Superior temporal gyrus (tissue), 1 donor: ENCODE measurements around the gene SIPA1L2.
A peak's percentile ranks its signal among the peaks of the same experiment; 100 is the strongest.

Experiments
- DNase-seq: peaks from one replicate; pipeline ENCODE4 v3.0.0-alpha.2; 2016; ENCODE audit errors: extremely low spot score

SIPA1L2 gene, protein sequence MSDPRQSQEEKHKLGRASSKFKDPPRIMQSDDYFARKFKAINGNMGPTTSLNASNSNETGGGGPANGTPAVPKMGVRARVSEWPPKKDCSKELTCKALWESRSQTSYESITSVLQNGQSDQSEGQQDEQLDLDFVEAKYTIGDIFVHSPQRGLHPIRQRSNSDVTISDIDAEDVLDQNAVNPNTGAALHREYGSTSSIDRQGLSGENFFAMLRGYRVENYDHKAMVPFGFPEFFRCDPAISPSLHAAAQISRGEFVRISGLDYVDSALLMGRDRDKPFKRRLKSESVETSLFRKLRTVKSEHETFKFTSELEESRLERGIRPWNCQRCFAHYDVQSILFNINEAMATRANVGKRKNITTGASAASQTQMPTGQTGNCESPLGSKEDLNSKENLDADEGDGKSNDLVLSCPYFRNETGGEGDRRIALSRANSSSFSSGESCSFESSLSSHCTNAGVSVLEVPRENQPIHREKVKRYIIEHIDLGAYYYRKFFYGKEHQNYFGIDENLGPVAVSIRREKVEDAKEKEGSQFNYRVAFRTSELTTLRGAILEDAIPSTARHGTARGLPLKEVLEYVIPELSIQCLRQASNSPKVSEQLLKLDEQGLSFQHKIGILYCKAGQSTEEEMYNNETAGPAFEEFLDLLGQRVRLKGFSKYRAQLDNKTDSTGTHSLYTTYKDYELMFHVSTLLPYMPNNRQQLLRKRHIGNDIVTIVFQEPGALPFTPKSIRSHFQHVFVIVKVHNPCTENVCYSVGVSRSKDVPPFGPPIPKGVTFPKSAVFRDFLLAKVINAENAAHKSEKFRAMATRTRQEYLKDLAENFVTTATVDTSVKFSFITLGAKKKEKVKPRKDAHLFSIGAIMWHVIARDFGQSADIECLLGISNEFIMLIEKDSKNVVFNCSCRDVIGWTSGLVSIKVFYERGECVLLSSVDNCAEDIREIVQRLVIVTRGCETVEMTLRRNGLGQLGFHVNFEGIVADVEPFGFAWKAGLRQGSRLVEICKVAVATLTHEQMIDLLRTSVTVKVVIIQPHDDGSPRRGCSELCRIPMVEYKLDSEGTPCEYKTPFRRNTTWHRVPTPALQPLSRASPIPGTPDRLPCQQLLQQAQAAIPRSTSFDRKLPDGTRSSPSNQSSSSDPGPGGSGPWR (N-terminal part only)

DNA sequence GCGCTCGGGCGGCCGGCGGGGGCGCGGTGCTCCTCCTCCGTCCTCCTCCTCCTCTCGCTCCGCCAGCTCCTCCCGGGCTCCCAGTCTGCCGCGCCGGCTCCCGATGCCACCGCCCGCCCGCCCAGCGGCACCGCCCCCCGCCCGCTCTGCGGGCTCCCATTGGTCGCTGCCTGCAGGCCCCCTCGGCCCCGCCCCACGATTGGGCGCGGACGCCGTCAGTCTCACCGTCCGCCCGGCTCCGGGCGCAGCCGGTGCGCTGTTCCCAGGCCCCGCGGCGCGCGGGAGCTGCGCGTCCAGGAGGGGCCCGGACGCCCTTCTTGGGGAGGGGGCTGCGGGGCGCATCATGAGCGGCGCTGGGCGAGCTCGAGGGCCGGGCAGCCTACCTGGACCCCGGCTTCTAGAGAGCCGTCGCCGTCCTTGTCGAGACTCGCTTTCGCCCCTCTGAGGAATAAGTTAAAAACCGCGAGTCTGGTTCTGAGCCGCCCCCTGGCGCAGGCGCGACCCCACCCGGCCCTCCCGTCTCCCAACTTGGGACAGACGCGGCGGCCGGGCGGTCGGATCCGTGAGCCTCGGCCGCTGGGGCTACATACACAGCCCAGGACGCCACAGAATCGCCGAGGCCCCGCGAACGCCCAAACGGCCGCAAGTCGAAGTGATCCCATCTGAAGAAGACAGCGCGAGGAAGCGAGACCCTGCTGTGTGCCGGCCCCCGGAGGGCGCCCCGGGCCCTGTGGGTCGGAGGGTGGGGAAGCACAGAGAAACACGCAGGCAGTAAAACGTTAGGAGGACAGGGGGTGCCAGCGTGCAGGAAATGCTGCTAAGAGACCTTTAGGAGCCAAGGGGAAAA is at the start of gene SIPA1L2:
TSS of gene SIPA1L2 (minus strand) at position 87 of the 847 bp plus-strand sequence. CDS start 114,794 bp downstream, outside the sequence.
- DNase-seq = peak; percentile 93

DNA sequence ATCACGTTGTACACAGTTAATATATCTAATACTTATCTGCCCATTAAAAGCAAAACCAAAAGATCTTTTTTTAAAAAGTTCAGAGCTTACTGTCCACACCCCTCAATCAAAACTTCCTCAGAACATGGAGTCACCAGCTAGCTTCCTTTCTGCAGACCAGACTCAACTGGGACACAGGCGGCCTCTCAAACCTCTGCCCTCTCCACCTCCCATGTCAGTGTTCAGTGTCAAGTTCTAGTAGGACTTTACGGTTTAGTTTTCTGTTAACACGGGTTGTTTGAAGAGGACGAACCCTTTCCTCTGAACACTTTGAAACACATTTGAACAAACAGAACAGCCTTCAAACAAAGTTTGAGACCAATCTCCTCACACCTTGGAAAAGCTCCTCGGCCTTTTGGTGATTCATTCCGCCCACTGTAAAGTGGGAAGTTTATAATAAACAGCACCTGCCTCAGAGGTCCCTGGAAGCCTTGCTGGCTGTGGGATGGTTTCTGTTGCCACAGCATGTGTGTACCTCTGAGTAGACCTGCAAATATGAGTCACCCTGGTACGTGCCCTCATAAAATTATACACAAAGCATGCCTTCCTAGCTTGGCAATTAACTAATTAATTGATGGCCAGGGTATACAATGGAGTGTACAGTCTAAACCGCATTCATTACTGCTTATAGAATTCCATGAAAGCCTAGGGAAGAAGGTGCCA is 48.4 kb upstream of the SIPA1L2 start:
- DNase-seq = no peak

DNA sequence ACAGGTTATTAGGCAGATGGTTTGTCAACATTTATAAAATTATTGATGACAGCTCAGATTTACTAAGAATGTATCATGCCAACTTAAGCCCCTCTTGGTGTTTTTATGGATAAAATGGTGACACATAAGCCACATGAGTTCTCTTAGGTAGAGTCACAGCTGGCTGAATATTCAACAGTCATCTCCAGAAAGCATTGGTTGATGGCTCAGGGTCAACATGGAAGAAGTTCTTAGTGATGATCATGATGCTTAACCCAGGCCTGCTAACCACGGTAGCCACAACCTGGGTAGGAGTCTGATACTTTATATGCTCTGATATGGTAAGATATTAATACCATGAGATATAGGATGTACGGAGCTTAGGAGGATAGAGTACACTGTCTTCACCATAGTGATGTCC is 46.4 kb upstream of the SIPA1L2 start:
- no peak for DNase-seq

DNA sequence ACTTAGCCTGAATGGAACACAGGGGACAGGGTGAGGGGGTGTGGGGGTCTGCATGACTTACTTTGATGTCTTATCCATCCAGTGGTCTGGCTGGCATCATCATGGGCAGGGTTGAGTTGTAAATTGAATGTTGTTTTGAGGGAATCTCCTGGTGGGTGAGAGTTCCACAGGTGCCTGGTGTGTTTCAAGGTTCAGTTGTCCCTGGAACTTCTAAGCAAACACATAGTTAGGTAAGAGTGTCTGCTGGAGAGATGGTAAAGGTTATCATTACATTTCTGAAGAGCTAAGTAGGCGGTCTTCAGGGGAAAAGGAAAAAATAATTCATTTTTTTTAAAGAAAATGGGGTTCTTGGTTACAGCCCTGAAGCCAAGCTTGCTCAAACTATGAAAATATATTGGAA is 46.0 kb upstream of the SIPA1L2 start:
- DNase-seq = no peak

DNA sequence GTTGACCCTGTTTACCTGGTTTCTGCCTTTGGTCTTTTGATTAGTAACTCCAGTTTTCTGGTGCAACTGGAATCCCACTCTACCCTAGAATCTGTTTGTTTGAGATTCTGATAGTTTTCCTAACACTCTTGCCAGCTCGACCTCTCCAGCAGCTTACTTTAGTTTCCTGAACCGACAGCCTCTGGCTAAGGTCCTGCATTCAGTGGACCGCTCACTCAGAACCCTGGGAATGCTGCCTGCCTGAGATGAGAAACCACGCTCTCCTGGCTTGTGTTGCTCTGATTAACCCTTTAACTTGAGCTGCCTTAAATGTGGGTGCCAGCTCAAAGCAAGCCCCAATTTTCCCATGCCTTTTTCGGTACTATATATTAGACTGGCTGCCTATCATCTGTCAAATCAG is 45.3 kb upstream of the SIPA1L2 start:
- no peak for DNase-seq

DNA sequence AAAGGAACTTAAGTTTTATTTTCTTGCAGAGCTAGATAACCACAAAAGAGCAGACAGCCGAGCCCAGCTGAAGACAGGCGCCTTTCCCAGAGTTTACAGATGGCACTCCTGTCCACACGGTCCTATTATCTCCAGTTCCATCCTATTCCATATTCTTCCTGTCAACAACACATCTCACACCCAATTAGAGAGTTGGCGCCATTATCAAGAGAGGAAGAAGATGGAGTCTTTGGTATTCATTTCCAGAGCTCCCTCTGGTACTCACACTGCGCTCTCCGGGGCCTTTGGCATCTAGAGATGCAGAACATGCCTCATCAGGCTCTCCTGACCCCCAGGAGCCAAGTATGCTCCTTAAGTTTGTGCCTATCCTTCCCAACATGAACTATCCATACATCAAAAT is 43.3 kb upstream of the SIPA1L2 start:
- no peak for DNase-seq

DNA sequence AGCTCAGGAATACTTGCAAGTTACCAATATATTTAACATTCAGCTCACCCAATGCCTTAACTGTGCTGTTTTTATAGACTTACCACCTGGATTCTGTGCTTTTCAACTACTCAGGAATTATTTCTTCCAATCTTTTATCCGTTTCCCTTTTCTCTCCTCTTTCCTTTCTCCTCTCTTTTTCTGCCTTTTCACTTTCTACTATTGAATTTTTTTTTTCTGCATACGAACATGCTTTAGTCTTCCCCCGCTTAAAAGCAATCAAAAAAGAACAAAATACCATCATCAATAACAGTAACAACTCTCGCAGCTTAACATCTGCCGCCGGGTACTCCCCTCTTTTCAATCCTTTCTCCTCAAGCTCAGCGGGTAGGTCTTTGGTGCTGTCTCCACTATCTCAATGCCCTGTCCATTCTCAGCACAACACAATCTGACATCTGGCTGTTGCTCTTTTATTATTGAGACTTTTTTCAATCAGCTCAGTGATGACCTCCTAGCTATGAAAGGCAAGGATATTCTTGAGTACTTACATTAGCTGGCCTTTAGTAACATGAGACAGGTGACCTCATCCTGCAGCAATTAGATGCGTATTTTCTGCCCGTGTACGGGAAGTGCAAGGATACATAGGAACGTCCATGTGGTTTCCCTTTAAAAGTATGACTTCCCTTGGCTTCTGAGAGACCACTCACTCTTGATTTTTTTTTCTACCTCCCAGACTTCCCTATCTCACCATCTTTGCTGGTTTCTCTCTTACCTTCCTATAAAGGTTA is 40.2 kb upstream of the SIPA1L2 start:
- DNase-seq = no peak

DNA sequence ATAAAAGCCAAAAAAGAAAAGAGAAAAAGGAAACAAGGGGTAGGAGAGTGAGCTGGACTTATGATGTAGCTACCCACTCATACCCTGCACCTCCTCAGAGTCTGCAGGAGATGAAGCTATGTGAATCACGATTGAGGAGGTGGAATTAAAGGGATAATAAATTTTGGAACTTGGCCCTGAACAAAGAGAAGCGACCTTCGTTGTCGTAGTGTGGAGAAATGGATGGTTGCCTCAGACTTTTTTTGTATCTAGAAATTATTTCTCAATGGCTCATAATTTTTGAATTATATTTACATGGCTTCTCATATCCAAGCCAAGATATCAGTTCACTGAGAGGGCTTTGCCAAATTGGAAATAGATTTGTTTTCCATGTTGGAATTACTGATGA is 37.8 kb upstream of the SIPA1L2 start:
- DNase-seq = no peak

DNA sequence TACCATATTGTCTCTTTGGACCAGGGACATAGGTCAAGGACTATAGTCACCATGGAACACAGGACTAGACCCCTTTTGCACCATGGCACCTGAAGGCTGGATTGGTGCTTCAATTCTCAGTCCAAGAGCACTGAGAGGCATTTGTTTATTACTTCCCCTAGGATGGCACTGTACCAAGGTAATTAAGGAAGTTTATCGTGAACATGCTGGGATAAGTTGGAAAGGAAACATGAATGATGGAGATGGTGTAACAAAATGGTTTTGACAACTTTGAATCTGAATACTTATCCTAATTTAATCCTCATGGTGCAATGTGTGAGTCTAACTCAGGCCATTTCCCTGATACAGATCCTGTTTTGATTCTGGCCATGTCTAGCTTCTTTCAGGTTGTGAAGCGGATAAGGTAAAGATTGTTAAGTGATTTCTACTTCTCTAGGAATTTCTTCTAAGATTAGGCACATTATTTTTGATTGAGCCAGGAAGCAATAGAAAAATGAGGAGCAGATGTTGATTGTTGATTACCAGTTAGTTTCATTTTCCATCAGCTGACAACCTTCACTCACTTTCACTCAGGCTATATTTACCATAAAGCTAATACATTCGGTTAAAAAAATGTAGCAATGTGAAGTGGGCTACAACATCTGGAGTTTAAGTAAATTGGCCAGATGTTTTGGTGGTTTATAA is 37.3 kb upstream of the SIPA1L2 start:
- DNase-seq = no peak

DNA sequence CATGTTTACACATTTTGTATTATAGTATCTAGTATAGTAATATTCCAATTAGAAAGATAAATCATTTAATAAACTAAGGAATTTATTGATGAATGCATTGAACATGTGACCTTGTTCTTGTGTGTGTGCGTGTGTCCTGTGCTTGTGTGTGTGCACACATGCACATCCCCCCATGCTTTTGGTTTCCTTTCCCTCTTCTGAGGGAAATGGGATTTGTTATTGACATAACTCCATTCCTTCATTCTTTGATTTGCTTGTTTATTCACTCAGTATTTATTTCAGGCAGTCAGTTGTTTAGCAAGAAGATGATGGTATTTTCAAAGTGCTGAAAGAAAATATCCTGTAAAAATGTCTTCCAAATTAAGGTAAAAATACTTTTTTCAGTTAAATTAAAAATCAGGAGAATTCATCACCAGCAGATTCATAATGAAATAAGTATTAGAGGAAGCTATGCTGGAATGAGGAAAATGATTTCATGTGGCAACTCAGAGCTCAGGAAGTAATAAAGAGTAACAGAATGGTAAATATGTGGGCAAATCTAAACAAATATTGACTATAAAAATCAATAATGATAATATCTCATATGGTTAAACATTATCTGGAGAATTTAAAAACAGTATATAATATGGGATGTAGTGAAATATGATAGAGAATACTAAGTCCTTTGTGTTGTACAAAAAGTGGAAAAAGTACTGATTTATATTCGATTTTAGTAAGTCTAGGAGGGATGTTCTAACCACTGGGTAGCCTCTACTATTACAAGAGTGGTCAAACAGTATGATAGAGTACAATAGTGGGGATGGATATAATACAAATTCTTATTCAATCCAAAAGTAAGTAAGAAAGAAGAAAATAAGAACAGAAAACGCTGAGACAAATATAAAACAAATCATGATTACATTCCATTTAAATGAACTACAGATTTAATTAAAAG is 35.2 kb upstream of the SIPA1L2 start:
- no peak for DNase-seq

DNA sequence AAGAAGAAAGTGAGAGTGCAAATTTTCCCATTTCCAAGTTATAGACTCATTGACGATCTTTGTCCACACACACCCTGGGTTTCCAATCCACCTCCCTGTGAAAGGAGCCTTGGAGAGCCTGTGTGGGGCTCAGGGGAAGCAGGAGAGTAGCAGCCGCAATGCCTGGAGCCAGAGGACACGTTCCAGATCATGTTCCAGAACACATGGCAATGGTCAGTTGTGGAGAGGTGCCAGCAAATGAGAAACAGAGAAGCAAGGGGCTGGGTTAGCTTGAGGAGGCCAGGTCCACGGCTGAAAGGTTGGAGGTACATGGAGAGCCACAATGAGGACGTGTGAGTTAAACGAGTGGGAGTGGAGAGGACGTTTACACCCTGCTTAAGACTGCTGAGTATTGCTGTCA is 33.0 kb upstream of the SIPA1L2 start:
- no peak for DNase-seq

DNA sequence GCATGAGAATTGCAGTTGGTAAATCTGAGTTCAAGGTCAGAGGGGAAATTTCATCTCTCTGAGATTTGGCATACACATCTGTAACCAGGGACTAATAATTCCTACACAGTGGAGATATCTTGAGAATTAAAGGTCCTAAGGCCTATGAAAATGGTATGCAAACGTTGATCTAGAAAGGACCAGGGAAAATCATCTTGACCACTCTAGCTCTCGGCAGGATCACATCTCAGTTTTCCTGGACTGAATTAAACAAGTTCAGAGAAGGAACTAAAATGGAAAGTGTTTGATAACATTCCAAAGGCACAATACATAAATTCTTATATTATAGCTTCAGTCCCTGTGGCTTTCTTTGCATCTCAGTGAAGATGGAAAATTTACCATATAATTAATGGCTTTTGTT is 28.5 kb upstream of the SIPA1L2 start:
- no peak for DNase-seq

DNA sequence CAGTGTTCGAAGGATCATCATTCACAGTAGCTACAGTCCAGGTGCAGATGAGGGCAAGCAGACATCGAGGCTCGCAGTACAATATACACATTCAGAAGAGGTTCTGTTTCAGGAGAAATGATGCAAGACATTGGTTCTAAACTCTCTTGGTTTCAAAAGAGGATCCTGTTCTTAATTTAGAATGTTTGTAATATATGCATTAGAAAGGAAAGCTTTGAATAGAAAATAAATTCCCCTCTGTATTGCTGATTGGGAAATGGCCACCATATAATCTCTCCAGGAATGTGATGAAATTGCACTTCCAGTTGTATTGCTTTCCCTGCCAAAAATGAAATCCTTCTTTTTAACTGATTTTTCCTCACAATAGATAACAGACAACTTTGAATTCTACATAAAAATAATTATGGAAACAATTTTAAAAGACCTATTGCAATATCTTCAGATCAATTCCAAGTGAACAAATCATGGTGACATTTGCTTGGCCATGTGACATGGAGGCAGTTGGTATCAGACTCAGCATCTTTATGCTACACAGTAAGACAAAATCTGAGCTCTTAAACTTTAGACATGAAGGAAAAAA is 27.6 kb upstream of the SIPA1L2 start:
- DNase-seq = no peak

DNA sequence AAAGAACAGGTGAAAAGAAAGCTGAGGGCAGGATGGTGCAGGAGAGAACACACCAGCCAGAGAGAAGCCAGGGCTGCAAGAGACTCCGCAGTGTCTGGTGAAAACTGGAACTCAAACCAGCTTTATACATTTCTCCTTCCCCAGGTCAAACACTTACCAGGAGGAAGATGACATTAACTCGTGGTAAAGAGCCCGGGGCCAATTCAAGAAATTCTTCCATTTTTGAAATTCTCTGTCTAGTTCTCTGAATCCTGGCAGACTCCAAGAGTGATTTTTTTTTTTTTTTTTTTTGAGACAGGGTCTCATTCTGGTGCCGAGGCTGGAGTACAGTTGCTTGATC is 25.8 kb upstream of the SIPA1L2 start:
- no peak for DNase-seq

DNA sequence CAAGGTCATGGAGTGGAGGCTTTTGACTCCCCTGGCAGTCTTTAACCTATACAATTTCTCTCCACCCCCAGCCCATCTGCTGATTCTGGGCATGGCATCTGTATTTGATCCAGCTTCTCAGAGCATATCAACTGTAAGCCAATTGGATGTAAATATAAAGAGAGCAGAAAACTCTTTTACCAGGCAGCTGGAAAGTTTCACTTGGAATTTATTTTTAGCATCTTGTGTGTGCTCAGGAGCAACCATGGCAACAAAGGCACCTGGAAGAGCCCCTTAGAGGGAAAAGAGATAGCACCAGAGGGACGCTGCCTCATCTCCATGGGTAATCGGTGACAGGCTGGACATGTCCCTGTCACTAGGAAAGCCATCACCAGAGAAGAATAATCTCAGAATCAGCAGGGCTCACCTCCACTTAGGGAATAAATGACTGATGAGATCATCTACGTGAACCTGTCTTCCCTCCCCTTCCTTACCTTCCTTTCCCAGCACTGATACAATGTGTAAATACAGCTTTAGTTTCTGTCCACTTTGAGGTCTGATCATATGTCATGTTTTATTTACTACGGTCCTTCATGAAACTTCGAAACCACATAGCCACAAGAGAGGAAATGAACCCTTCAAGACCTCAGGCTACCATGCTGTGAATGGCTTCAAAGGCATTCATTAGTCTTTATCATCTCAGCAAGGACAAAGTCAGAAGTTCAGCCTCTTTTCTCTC is 25.3 kb upstream of the SIPA1L2 start:
- no peak for DNase-seq

DNA sequence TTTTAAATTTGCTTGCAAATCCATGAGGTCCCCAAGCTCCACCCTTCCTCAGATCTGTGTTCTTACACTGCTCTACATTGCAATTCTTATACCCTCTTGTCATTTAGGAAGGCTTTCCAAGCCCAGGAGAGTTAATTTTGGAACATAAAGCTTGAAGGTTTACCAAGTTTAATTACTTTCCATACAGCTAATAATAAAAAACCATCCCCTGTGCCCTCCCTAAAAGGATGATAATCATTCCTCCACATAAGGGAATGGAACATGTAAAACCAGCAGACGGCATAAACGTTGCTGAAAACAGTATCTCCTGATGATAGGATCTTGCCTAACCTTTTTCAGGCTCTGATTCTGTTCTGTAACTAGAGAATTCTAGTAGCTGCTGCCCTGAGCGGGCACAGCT is 23.9 kb upstream of the SIPA1L2 start:
- DNase-seq = no peak

DNA sequence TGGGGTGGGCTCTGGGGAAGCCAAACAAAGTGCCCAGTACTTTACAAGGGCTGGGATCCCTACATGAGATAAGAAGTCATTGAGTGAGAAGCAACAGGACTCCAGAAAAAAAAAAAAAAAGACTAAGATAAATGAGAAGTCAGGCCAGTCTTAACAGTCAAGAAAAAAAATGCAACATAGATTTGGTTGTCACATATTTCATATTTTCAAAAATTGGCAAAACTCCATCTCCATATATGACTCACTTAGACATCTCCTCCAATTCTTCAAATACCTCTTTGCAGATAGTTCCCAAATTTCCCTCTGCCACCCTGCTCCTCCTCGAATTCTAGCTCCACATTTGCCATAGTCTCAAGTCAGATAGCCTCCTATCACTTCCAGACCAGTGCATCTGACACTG is 20.9 kb upstream of the SIPA1L2 start:
- DNase-seq = no peak
